Esophagus muscularis mucosa (tissue), 4 donors: ENCODE measurements around the gene DAB1. TPM values are rescaled to one million over a fixed set of nuclear protein-coding genes. Genes with fewer than 3 reads are reported as not detected.

ENCODE experiments used
- DNase-seq: peaks from one replicate; pipeline ENCODE4 v3.0.0-alpha.2; 2017; ENCODE audit errors: extremely low spot score
- H3K27ac ChIP-seq, 4 donors: fragments of 200-600 bp; sonication (generic); replicated peaks in 1 of 4; 1 replicate in 3 of 4; 2 replicates in 1 of 4; pipeline ENCODE4 v1.5.1; 2016 to 2019; ENCODE audit warnings: mild to moderate bottlenecking in 1 of 4
- H3K27me3 ChIP-seq, 4 donors: fragments of 200-600 bp; sonication (generic); one replicate each; pipeline versions ENCODE4 v1.5.1 to v1.6.0; 2016 to 2019
- H3K36me3 ChIP-seq, 4 donors: fragments of 200-600 bp; sonication (generic); one replicate each; pipeline ENCODE4 v1.5.1; 2016 to 2019
- H3K4me1 ChIP-seq, 4 donors: fragments of 200-600 bp; sonication (generic); one replicate each; pipeline ENCODE4 v1.5.1; 2016 to 2019
- H3K4me3 ChIP-seq, 4 donors: fragments of 200-600 bp; sonication (generic); 1 replicate in 2 of 4; 2 replicates in 2 of 4; pipeline ENCODE4 v1.5.1; 2016 to 2019; ENCODE audit warnings: mild to moderate bottlenecking in 4 of 4, moderate library complexity in 1 of 4
- H3K9me3 ChIP-seq, 4 donors: fragments of 200-600 bp; sonication (generic); 1 replicate in 3 of 4; 2 replicates in 1 of 4; pipeline ENCODE4 v1.5.1; 2016 to 2019
- CTCF ChIP-seq, 3 experiments: fragments of 200-600 bp in 2 of 3; fragments of 450-650 bp in 1 of 3; sonication (generic) in 2 of 3; IDR thresholded peaks; one replicate each; pipeline ENCODE4 v1.5.1; 2017 to 2019; ENCODE audit warnings: antibody characterized with exemption in 3 of 3, mild to moderate bottlenecking in 2 of 3, moderate library complexity in 1 of 3
- EP300 ChIP-seq: sonication (generic); formaldehyde crosslinking; IDR thresholded peaks from one replicate; pipeline ENCODE4 v1.6.1; 2017; ENCODE audit warnings: antibody characterized with exemption
- POLR2A ChIP-seq: fragments of 450-650 bp; IDR thresholded peaks from one replicate; pipeline ENCODE4 v1.6.1; 2017; ENCODE audit warnings: antibody characterized with exemption, moderate library complexity, mild to moderate bottlenecking, low read depth
- POLR2AphosphoS5 ChIP-seq, 2 donors: sonication (generic); formaldehyde crosslinking; IDR thresholded peaks; one replicate each; pipeline ENCODE4 v1.6.1; 2017; ENCODE audit warnings: antibody characterized with exemption in 2 of 2
- WGBS: methylation state at CpG from one replicate; pipeline ENCODE4 v1.1.5; 2018; 5-methylcytosine and 5-hydroxymethylcytosine counted together
- intact Hi-C: fragments of 100-400 bp; cut with DNase I; formaldehyde crosslinking; loops from one replicate; pipeline ENCODE4 v1.15.1; 2023
- total RNA-seq, 4 donors: library from RNA; depleted of rRNA; stranded (reverse); fragments of >200 nt; gene quantifications; one replicate each; pipeline versions ENCODE4 v1.1.0 to v1.2.1, GENCODE V29; 2016

The DAB1 gene
- total RNA-seq, 4 donors from 2014 or later = 0.26 to 1.3 (median 0.37) TPM

- peaks cover 0 to 18% (median 9%) of the 10 kb centered on the region in 4 donors for H3K4me1 ChIP-seq
- no peak overlapping the region for H3K4me3 ChIP-seq
- intact Hi-C loops = no loop called here
- H3K9me3 ChIP-seq = peaks cover 0 to 5% (median 2%) of the 10 kb centered on the region in 4 donors
- H3K27ac ChIP-seq = no peak overlapping the region
- no peaks in the 10 kb centered on the region for H3K36me3 ChIP-seq
- DNase-seq = no peak
- no peak for TF ChIP-seq CTCF (IDR thresholded peaks at IDR 0.05)
- TF ChIP-seq EP300 = no peak
- TF ChIP-seq POLR2AphosphoS5 (IDR thresholded peaks at IDR 0.05) = no peak
- no peak for TF ChIP-seq POLR2A
- WGBS = 93% methylated on average over 3 of the region's 3 CpGs
- H3K27me3 ChIP-seq = no peaks in the 10 kb centered on the region
Measured at GRCh38 chr1:57411262-57411661, 12.6 kb downstream of the DAB1 start.

GRCh38 chr1:57410508-57410907, 13.4 kb downstream of the DAB1 start:
- WGBS = 84% methylated on average over 4 of the region's 4 CpGs
- no peak overlapping the region for H3K4me3 ChIP-seq
- H3K27me3 ChIP-seq = no peaks in the 10 kb centered on the region
- intact Hi-C loops = no loop called here
- peaks cover 0 to 5% (median 2%) of the 10 kb centered on the region in 4 donors for H3K9me3 ChIP-seq
- TF ChIP-seq EP300 (no peak), CTCF (IDR thresholded peaks at IDR 0.05) (no peak)
- H3K36me3 ChIP-seq = no peaks in the 10 kb centered on the region
- no peak overlapping the region for H3K27ac ChIP-seq
- H3K4me1 ChIP-seq = peaks cover 0 to 18% (median 9%) of the 10 kb centered on the region in 4 donors
- no peak for DNase-seq

- Histone ChIP-seq H3K36me3 (no peaks in the 10 kb centered on the region), H3K9me3 (peaks cover 0 to 3% (median under 1%) of the 10 kb centered on the region in 4 donors), H3K4me1 (peaks cover 0 to 18% (median 9%) of the 10 kb centered on the region in 4 donors), H3K27ac (no peak overlapping the region), H3K4me3 (no peak overlapping the region), H3K27me3 (no peaks in the 10 kb centered on the region)
- DNase-seq = no peak
- TF ChIP-seq EP300 = no peak
- TF ChIP-seq POLR2A = no peak
- WGBS = 18% methylated on average over 4 of the region's 4 CpGs
- intact Hi-C loops = no loop called here
Measured at GRCh38 chr1:57407928-57408327, 15.9 kb downstream of the DAB1 start.

GRCh38 chr1:57406428-57406970, 17.4 kb downstream of the DAB1 start:
- Histone ChIP-seq H3K4me3 (no peak overlapping the region), H3K9me3 (no peaks in the 10 kb centered on the region), H3K27me3 (no peaks in the 10 kb centered on the region), H3K4me1 (peaks cover 0 to 18% (median 9%) of the 10 kb centered on the region in 4 donors), H3K36me3 (no peaks in the 10 kb centered on the region), H3K27ac (no peak overlapping the region)
- TF ChIP-seq POLR2A (no peak), CTCF (IDR thresholded peaks at IDR 0.05) (no peak), EP300 (no peak), POLR2AphosphoS5 (IDR thresholded peaks at IDR 0.05) (no peak)
- no peak for DNase-seq
- intact Hi-C loops = no loop called here
- 97% methylated on average over 2 of the region's 2 CpGs for WGBS

DNA sequence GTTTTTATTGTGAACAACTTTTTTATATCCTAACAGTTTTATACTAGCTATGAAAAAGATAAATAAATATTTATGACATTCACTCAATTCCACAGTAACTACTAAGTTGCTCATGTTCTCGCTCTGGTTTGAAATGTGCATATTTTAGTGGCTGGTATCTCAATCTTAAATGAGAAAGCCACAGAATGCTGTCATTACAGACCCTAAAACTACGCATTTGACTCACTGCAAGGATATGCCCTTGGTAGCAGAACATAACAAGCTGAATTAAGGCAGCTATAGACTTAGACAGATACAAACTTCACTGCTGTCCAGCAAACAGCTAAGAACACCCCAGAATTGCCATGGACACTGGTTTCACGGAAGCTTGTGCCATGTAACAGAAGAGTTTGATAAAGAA, 19.0 kb downstream of the DAB1 start:
- WGBS = 85% methylated on average over 3 of the region's 3 CpGs
- Histone ChIP-seq H3K4me3 (no peak overlapping the region), H3K27ac (no peak overlapping the region), H3K9me3 (no peaks in the 10 kb centered on the region), H3K4me1 (peaks cover 0 to 18% (median 9%) of the 10 kb centered on the region in 4 donors), H3K27me3 (peaks cover 0 to 6% (median 0%) of the 10 kb centered on the region in 4 donors), H3K36me3 (no peaks in the 10 kb centered on the region)
- no peak for DNase-seq
- intact Hi-C loops = no loop called here
- TF ChIP-seq POLR2A = no peak
- TF ChIP-seq POLR2AphosphoS5 (IDR thresholded peaks at IDR 0.05) = no peak
- TF ChIP-seq EP300 = no peak
- no peak for TF ChIP-seq CTCF (IDR thresholded peaks at IDR 0.05)
